CD14-positive monocyte (primary cell): ENCODE measurements around the gene CELSR3. TPM values are rescaled to one million over a fixed set of nuclear protein-coding genes. Genes with fewer than 3 reads are reported as not detected.

Experiments
- DNase-seq, 3 donors: peaks; one replicate each; pipeline ENCODE4 v3.0.0-alpha.2; 2011 to 2022
- H2AFZ ChIP-seq: 2 replicates; pipeline ENCODE4 v1.6.0; 2012; ENCODE audit warnings: mild to moderate bottlenecking, low read depth, low read length, inconsistent platforms; ENCODE audit not compliant: insufficient read depth, poor library complexity, severe bottlenecking
- H3K27ac ChIP-seq, 2 donors: 1 replicate in 1 of 2; 2 replicates in 1 of 2; pipeline ENCODE4 v1.5.1; 2012 to 2013; ENCODE audit warnings: low read length in 2 of 2, control low read depth in 1 of 2, inconsistent platforms in 1 of 2, low read depth in 1 of 2, mild to moderate bottlenecking in 1 of 2
- H3K27me3 ChIP-seq, 2 donors: one replicate each; pipeline versions ENCODE4 v1.6.0 to v1.6.1; 2011 to 2013; ENCODE audit warnings: low read length in 2 of 2; ENCODE audit not compliant: control insufficient read depth in 2 of 2, insufficient read depth in 2 of 2
- H3K36me3 ChIP-seq, 2 donors: replicated peaks in 1 of 2; 1 replicate in 1 of 2; 2 replicates in 1 of 2; pipeline versions ENCODE4 v1.5.1 to v1.6.1; 2012 to 2013; ENCODE audit warnings: low read length in 2 of 2, control low read depth in 1 of 2, inconsistent platforms in 1 of 2, mild to moderate bottlenecking in 1 of 2; ENCODE audit not compliant: insufficient read depth in 2 of 2, control insufficient read depth in 1 of 2
- H3K4me1 ChIP-seq, 2 donors: 1 replicate in 1 of 2; 2 replicates in 1 of 2; pipeline versions ENCODE4 v1.5.1 to v1.6.1; 2012 to 2013; ENCODE audit warnings: low read length in 2 of 2, control low read depth in 1 of 2, inconsistent platforms in 1 of 2, mild to moderate bottlenecking in 1 of 2, moderate library complexity in 1 of 2; ENCODE audit not compliant: insufficient read depth in 2 of 2, control insufficient read depth in 1 of 2
- H3K4me2 ChIP-seq: replicated peaks from 2 replicates; pipeline ENCODE3; 2012; ENCODE audit warnings: low read length, moderate library complexity, mild to moderate bottlenecking; ENCODE audit not compliant: poor library complexity, severe bottlenecking; ENCODE audit errors: extremely low read depth
- H3K4me3 ChIP-seq, 3 experiments: fragments of 200-600 bp in 1 of 3; sonication (generic) in 1 of 3; replicated peaks in 1 of 3; 1 replicate in 2 of 3; 2 replicates in 1 of 3; pipeline ENCODE4 v1.5.1; 2011 to 2013; ENCODE audit warnings: low read length in 3 of 3, mild to moderate bottlenecking in 3 of 3, control low read depth in 2 of 3, low read depth in 2 of 3, inconsistent platforms in 1 of 3, moderate library complexity in 1 of 3
- H3K79me2 ChIP-seq: 2 replicates; pipeline ENCODE4 v1.6.0; 2012; ENCODE audit warnings: mild to moderate bottlenecking, control low read depth, inconsistent platforms, low read length, moderate library complexity; ENCODE audit not compliant: insufficient read depth
- H3K9ac ChIP-seq: 2 replicates; pipeline ENCODE4 v1.6.0; 2017; ENCODE audit warnings: low read length, mild to moderate bottlenecking; ENCODE audit not compliant: insufficient read depth, poor library complexity, severe bottlenecking
- H3K9me3 ChIP-seq, 2 donors: replicated peaks in 1 of 2; 1 replicate in 1 of 2; 2 replicates in 1 of 2; pipeline versions ENCODE4 v1.5.1 to v1.6.1; 2012 to 2013; ENCODE audit warnings: low read length in 2 of 2, control low read depth in 1 of 2; ENCODE audit not compliant: control insufficient read depth in 1 of 2, insufficient read depth in 1 of 2
- H4K20me1 ChIP-seq: 2 replicates; pipeline ENCODE4 v1.6.0; 2012; ENCODE audit warnings: mild to moderate bottlenecking, low read length, control low read depth, moderate library complexity; ENCODE audit not compliant: insufficient read depth
- H3K27ac Mint-ChIP-seq, 7 donors: one replicate each; pipeline ENCODE4 v1.8.0; 2020; ENCODE audit warnings: mild to moderate bottlenecking in 7 of 7, mixed read lengths in 7 of 7, moderate library complexity in 6 of 7, inconsistent platforms in 2 of 7
- H3K27me3 Mint-ChIP-seq, 3 donors: one replicate each; pipeline ENCODE4 v1.8.0; 2021 to 2022; ENCODE audit warnings: low read depth in 3 of 3, mild to moderate bottlenecking in 3 of 3, mixed read lengths in 3 of 3, moderate library complexity in 3 of 3, inconsistent platforms in 1 of 3
- H3K36me3 Mint-ChIP-seq, 2 donors: one replicate each; pipeline ENCODE4 v1.8.0; 2020; ENCODE audit warnings: mixed read lengths in 2 of 2, inconsistent platforms in 1 of 2, mild to moderate bottlenecking in 1 of 2
- H3K4me1 Mint-ChIP-seq: one replicate; pipeline ENCODE4 v1.8.0; 2020; ENCODE audit warnings: mild to moderate bottlenecking, mixed read lengths
- H3K4me3 Mint-ChIP-seq, 2 donors: one replicate each; pipeline ENCODE4 v1.8.0; 2020; ENCODE audit warnings: mild to moderate bottlenecking in 2 of 2, mixed read lengths in 2 of 2, moderate library complexity in 1 of 2
- H3K9me3 Mint-ChIP-seq, 7 donors: one replicate each; pipeline ENCODE4 v1.8.0; 2020 to 2022; ENCODE audit warnings: mixed read lengths in 7 of 7, mild to moderate bottlenecking in 6 of 7, moderate library complexity in 6 of 7, inconsistent platforms in 2 of 7
- WGBS: methylation state at CpG from one replicate; pipeline ENCODE4 v1.1.5; 2013; ENCODE audit warnings: missing lambda C conversion rate; ENCODE audit not compliant: insufficient coverage; 5-methylcytosine and 5-hydroxymethylcytosine counted together
- intact Hi-C, 2 donors: fragments of 100-400 bp; cut with micrococcal nuclease; formaldehyde crosslinking; loops; one replicate each; pipeline versions ENCODE4 v1.15.0 to v1.15.1; 2023
- polyA plus RNA-seq, 3 donors: library from polyadenylated mRNA; depleted of rRNA in 1 of 3; unstranded in 2 of 3; stranded (reverse) in 1 of 3; fragments of 300-500 nt in 2 of 3; fragments of >200 nt in 1 of 3; fragmentation: Illumina TruSeq in 2 of 3; gene quantifications; 1 replicate in 2 of 3; 2 replicates in 1 of 3; pipeline ENCODE4 v1.2.3, GENCODE V29; 2012 to 2021
- TF ChIP-seq, protein P1 (sequence below): fragments of 200-600 bp; IDR thresholded peaks from one replicate; pipeline ENCODE4 v1.8.0; 2022; ENCODE audit warnings: antibody characterized with exemption, mild to moderate bottlenecking

The CELSR3 gene
- polyA plus RNA-seq, 3 donors: 0.95 TPM; not detected in 2

DNA sequence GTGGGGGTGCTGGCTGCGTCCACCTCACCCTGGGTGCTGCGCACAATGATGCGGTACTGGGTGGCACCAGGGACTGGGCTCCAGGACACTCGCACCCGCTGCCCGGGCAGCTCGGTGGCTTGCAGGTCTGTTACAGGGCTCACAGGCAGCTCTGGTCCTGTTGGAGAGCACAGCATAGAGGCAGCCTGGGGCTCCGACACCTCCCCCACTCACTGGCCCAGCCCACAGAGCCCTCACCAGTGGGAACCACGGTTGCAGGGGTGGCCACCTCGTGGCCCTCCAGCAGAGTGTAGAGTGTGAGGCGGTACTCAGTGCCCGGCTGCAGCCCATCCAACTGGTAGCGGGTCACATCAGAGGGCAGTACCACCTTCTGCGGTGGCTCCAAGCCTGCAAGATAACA, 71.2 kb downstream of the CELSR3 start:
- H3K4me1 Mint-ChIP-seq: peaks cover 12% of the 10 kb centered on the region
- no peak for DNase-seq
- no peak overlapping the region for H3K4me2 ChIP-seq
- peaks cover 4% of the 10 kb centered on the region for H4K20me1 ChIP-seq
- no peaks in the 10 kb centered on the region for H3K9me3 ChIP-seq
- peaks cover 0 to 6% (median 3%) of the 10 kb centered on the region in 7 donors for H3K9me3 Mint-ChIP-seq
- H2AFZ ChIP-seq: no peak overlapping the region
- H3K9ac ChIP-seq: no peak overlapping the region
- intact Hi-C loops: no loop called here
- no peak overlapping the region for H3K4me3 Mint-ChIP-seq
- H3K4me1 ChIP-seq: peaks cover 6 to 14% of the 10 kb centered on the region in 2 donors
- H3K27me3 Mint-ChIP-seq: peaks cover 49 to 70% (median 62%) of the 10 kb centered on the region in 3 donors
- WGBS: 97% methylated on average over 9 of the region's 14 CpGs
- no peak overlapping the region for H3K27ac Mint-ChIP-seq
- H3K4me3 ChIP-seq: no peak overlapping the region
- no peaks in the 10 kb centered on the region for H3K36me3 ChIP-seq
- H3K27ac ChIP-seq: no peak overlapping the region
- H3K36me3 Mint-ChIP-seq: peaks cover 0 to 4% of the 10 kb centered on the region in 2 donors
- TF ChIP-seq, protein P1, sequence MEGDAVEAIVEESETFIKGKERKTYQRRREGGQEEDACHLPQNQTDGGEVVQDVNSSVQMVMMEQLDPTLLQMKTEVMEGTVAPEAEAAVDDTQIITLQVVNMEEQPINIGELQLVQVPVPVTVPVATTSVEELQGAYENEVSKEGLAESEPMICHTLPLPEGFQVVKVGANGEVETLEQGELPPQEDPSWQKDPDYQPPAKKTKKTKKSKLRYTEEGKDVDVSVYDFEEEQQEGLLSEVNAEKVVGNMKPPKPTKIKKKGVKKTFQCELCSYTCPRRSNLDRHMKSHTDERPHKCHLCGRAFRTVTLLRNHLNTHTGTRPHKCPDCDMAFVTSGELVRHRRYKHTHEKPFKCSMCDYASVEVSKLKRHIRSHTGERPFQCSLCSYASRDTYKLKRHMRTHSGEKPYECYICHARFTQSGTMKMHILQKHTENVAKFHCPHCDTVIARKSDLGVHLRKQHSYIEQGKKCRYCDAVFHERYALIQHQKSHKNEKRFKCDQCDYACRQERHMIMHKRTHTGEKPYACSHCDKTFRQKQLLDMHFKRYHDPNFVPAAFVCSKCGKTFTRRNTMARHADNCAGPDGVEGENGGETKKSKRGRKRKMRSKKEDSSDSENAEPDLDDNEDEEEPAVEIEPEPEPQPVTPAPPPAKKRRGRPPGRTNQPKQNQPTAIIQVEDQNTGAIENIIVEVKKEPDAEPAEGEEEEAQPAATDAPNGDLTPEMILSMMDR: no peak
- no peaks in the 10 kb centered on the region for H3K79me2 ChIP-seq
- H3K27me3 ChIP-seq: peaks cover 6 to 47% of the 10 kb centered on the region in 2 donors

GRCh38 chr3:48588230-48588629, 74.5 kb downstream of the CELSR3 start:
- intact Hi-C loops: no loop called here
- Histone ChIP-seq H3K9ac (no peak overlapping the region), H3K4me1 (no peaks in the 10 kb centered on the region), H3K27ac (no peak overlapping the region), H3K27me3 (peaks cover 0 to 18% of the 10 kb centered on the region in 2 donors), H3K9me3 (no peaks in the 10 kb centered on the region), H3K36me3 (no peaks in the 10 kb centered on the region), H2AFZ (no peak overlapping the region), H3K4me2 (no peak overlapping the region), H3K4me3 (no peak overlapping the region), H3K79me2 (no peaks in the 10 kb centered on the region), H4K20me1 (no peaks in the 10 kb centered on the region)
- no peaks in the 10 kb centered on the region for H3K4me1 Mint-ChIP-seq
- no peaks in the 10 kb centered on the region for H3K36me3 Mint-ChIP-seq
- H3K27ac Mint-ChIP-seq: no peak overlapping the region
- H3K4me3 Mint-ChIP-seq: peak overlapping the region in 1 of 2 donors; percentile 16
- no peak for DNase-seq
- WGBS: 70% methylated on average over 15 of the region's 15 CpGs
- H3K9me3 Mint-ChIP-seq: peaks cover 0 to 3% (median 0%) of the 10 kb centered on the region in 7 donors
- TF ChIP-seq, protein P1: no peak
- H3K27me3 Mint-ChIP-seq: peaks cover 23 to 38% (median 35%) of the 10 kb centered on the region in 3 donors
